Transverse colon (tissue), 4 donors: Measurements from ENCODE around the gene C6orf47. TPM values are rescaled to one million over a fixed set of nuclear protein-coding genes. Genes with fewer than 3 reads are reported as not detected.

ENCODE experiments used
- DNase-seq: peaks from one replicate; pipeline ENCODE4 v3.0.0-alpha.2; 2019
- H3K27ac ChIP-seq, 4 donors: fragments of 200-600 bp; sonication (generic); 2 replicates each; pipeline ENCODE4 v1.5.1; 2016 to 2018; ENCODE audit warnings: inconsistent platforms in 4 of 4
- H3K27me3 ChIP-seq: fragments of 200-600 bp; sonication (generic); 2 replicates; pipeline ENCODE4 v1.5.1; 2017; ENCODE audit warnings: inconsistent platforms
- H3K36me3 ChIP-seq, 4 donors: fragments of 200-600 bp; sonication (generic); 2 replicates each; pipeline ENCODE4 v1.5.1; 2017 to 2019; ENCODE audit warnings: inconsistent platforms in 4 of 4
- H3K4me1 ChIP-seq, 4 donors: fragments of 200-600 bp; sonication (generic); 2 replicates each; pipeline ENCODE4 v1.5.1; 2017 to 2020; ENCODE audit warnings: inconsistent platforms in 4 of 4
- H3K4me3 ChIP-seq, 4 donors: fragments of 200-600 bp; sonication (generic); 1 replicate in 1 of 4; 2 replicates in 3 of 4; pipeline versions ENCODE4 v1.5.1 to v1.6.1; 2017 to 2019; ENCODE audit warnings: inconsistent platforms in 4 of 4
- H3K9me3 ChIP-seq, 2 donors: fragments of 200-600 bp; sonication (generic); 2 replicates each; pipeline ENCODE4 v1.5.1; 2017 to 2019; ENCODE audit warnings: inconsistent platforms in 2 of 2
- EP300 ChIP-seq: sonication (generic); formaldehyde crosslinking; IDR thresholded peaks from one replicate; pipeline ENCODE4 v1.6.1; 2017; ENCODE audit warnings: antibody characterized with exemption, low read depth
- POLR2A ChIP-seq: fragments of 450-650 bp; IDR thresholded peaks from one replicate; pipeline ENCODE4 v1.6.1; 2016; ENCODE audit warnings: antibody characterized with exemption, mild to moderate bottlenecking, moderate library complexity
- POLR2AphosphoS5 ChIP-seq, 3 donors: sonication (generic); formaldehyde crosslinking; IDR thresholded peaks; one replicate each; pipeline ENCODE4 v1.6.1; 2016; ENCODE audit warnings: antibody characterized with exemption in 3 of 3
- WGBS, 2 donors: methylation state at CpG; one replicate each; pipeline ENCODE4 v1.1.5; 2018; ENCODE audit warnings: low coverage in 1 of 2; 5-methylcytosine and 5-hydroxymethylcytosine counted together
- in situ Hi-C, 4 donors: fragments of 200-750 bp; cut with MboI; loops; one replicate each; pipeline versions ENCODE4 v1.15.0 to v1.15.1; 2017; ENCODE audit warnings: low sequenced_read_pairs in 3 of 4, low pct_ligation_motif_present in 1 of 4, low pct_unique_long_range_greater_than_20kb in 1 of 4
- intact Hi-C: fragments of 100-400 bp; cut with DNase I; formaldehyde crosslinking; loops from one replicate; pipeline ENCODE4 v1.15.1; 2023; ENCODE audit warnings: low total_unique reads
- total RNA-seq, 4 donors: library from RNA; depleted of rRNA; stranded (reverse); fragments of >200 nt; gene quantifications; one replicate each; pipeline ENCODE4 v1.1.0, GENCODE V29; 2016
- TF ChIP-seq, protein P1 (sequence below), 5 experiments: fragments of 200-600 bp in 3 of 5; fragments of 450-650 bp in 2 of 5; sonication (generic) in 3 of 5; IDR thresholded peaks; 1 replicate in 2 of 5; 2 replicates in 3 of 5; pipeline ENCODE4 v1.5.1; 2016 to 2017; ENCODE audit warnings: antibody characterized with exemption in 5 of 5, inconsistent platforms in 3 of 5, mild to moderate bottlenecking in 2 of 5, moderate library complexity in 1 of 5

C6orf47 gene
- total RNA-seq, 4 donors from 2014 or later, result 18.7 to 45.7 (median 25.2) TPM

GRCh38 chr6:31621320-31621939 is 39.1 kb downstream of the C6orf47 start:
- in situ Hi-C loops (no loop called here), intact Hi-C loops (no loop called here)
- DNase-seq, result no peak
- Histone ChIP-seq H3K27me3 (no peaks in the 10 kb centered on the region), H3K4me1 (peaks cover 0 to 22% (median 20%) of the 10 kb centered on the region in 4 donors), H3K27ac (peak overlapping the region; percentile 94 to 99 (median 97)), H3K9me3 (no peaks in the 10 kb centered on the region), H3K4me3 (peak overlapping the region; percentile 64 to 99 (median 76)), H3K36me3 (peaks cover 0 to 30% (median 16%) of the 10 kb centered on the region in 4 donors)
- 5 to 6% methylated on average over 9 to 15 of the region's 15 CpGs for WGBS, 2 donors
- TF ChIP-seq POLR2AphosphoS5 (IDR thresholded peaks at IDR 0.05) (no peak), POLR2A (no peak), EP300 (no peak)
- TF ChIP-seq, protein P1, sequence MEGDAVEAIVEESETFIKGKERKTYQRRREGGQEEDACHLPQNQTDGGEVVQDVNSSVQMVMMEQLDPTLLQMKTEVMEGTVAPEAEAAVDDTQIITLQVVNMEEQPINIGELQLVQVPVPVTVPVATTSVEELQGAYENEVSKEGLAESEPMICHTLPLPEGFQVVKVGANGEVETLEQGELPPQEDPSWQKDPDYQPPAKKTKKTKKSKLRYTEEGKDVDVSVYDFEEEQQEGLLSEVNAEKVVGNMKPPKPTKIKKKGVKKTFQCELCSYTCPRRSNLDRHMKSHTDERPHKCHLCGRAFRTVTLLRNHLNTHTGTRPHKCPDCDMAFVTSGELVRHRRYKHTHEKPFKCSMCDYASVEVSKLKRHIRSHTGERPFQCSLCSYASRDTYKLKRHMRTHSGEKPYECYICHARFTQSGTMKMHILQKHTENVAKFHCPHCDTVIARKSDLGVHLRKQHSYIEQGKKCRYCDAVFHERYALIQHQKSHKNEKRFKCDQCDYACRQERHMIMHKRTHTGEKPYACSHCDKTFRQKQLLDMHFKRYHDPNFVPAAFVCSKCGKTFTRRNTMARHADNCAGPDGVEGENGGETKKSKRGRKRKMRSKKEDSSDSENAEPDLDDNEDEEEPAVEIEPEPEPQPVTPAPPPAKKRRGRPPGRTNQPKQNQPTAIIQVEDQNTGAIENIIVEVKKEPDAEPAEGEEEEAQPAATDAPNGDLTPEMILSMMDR (IDR thresholded peaks at IDR 0.05), result no peak

- Histone ChIP-seq H3K9me3 (no peaks in the 10 kb centered on the region), H3K4me1 (peaks cover 0 to 22% (median 20%) of the 10 kb centered on the region in 4 donors), H3K27me3 (no peaks in the 10 kb centered on the region), H3K27ac (peak within 1 kb of the TSS; percentile 94 to 99 (median 97)), H3K36me3 (peaks cover 0 to 23% (median 13%) of the 10 kb centered on the region in 4 donors), H3K4me3 (peak within 1 kb of the TSS; percentile 64 to 99 (median 76))
- DNase-seq, result peak; percentile 96
- TF ChIP-seq POLR2AphosphoS5 (IDR thresholded peaks at IDR 0.05) (peak in 1 of 3 donors; percentile 39), POLR2A (no peak)
- intact Hi-C loops (no loop called here), in situ Hi-C loops (no loop called here)
- 0% methylated on average over 4 to 29 of the region's 67 CpGs for WGBS, 2 donors
These were observed 39.8 kb downstream of the C6orf47 start, which contains the start of gene PRRC2A for GRCh38 chr6:31620586-31621319. Gene PRRC2A (plus strand): TSS chr6:31620715. CDS start chr6:31622790, 2,075 bp downstream.

DNA sequence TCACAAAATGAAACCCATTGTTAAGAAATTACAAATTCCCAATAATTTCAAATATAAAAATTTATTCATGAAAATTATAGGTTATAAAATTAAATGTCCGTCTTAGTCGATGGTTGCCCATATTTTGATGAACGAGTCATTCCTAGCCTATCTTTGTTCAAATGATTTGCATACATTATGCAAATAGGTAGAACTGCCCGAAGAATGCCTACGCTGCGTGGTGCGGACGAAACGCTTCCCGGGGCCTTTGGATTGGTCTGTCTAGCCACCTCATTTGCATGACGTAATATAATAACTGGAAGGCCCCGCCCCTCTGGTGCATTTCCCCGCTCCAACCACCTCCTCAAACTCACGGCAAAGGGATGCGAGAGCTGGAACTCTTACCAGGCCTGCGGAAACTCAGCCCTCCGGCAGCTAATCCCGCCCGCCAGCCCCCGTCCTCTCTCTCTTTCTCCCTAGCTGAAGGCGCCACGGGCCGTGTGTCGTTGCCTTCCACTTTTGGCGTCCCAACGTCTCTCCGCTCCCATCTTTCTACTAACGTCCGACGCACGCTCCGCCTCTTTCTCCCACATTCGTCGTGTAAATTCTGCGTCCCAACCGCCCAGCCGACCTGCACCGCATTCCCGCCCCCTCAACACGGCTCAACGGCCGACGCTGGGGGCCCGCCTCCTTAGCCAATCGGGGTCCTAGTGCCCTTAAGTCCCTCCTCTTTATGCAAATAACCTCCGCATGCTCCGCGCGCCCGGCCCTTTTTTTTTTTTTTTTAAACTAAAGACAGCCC is 40.6 kb downstream of the C6orf47 start:
- H3K27ac ChIP-seq, result peak overlapping the region; percentile 94 to 99 (median 97)
- peaks cover 0 to 16% (median 8%) of the 10 kb centered on the region in 4 donors for H3K36me3 ChIP-seq
- peak; percentile 98 for DNase-seq
- WGBS, 2 donors, result 0 to 1% methylated on average over 22 to 50 of the region's 50 CpGs
- no peaks in the 10 kb centered on the region for H3K9me3 ChIP-seq
- peak; percentile 84 to 89 (median 86) for TF ChIP-seq POLR2AphosphoS5 (IDR thresholded peaks at IDR 0.05)
- peak; percentile 96 for TF ChIP-seq POLR2A
- TF ChIP-seq, protein P1 (IDR thresholded peaks at IDR 0.05), result peak in 1 of 5 experiments; percentile 27
- TF ChIP-seq EP300, result no peak
- peaks cover 0 to 27% (median 20%) of the 10 kb centered on the region in 4 donors for H3K4me1 ChIP-seq
- in situ Hi-C loops, result no loop called here
- H3K27me3 ChIP-seq, result no peaks in the 10 kb centered on the region
- H3K4me3 ChIP-seq, result peak overlapping the region; percentile 46 to 99 (median 76)
- intact Hi-C loops, result no loop called here

DNA sequence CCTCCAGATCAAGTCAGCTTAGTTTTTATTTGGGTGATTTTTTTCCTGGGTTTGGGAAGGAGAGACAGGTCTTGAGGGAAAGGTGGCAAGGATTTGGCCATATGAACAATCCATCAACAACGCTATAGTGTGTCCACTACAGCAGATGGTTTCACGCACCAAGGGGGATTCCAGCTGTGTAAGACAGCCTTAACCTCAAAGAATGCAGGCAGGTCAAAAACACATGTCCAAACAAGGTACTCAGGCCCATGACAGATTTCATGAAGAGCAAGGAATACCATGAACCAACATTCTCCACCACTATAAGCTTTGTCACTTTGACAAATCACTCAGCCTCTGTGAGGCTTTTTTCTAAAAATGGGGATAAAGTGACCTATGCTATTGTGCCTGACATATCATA is 43.6 kb downstream of the C6orf47 start:
- WGBS, 2 donors, result 67 to 85% methylated on average over 1 to 2 of the region's 2 CpGs
- DNase-seq, result no peak
- intact Hi-C loops (no loop called here), in situ Hi-C loops (no loop called here)
- Histone ChIP-seq H3K9me3 (no peaks in the 10 kb centered on the region), H3K36me3 (no peaks in the 10 kb centered on the region), H3K4me3 (no peak overlapping the region), H3K27me3 (no peaks in the 10 kb centered on the region), H3K27ac (no peak overlapping the region), H3K4me1 (peaks cover 0 to 32% (median 15%) of the 10 kb centered on the region in 4 donors)
- TF ChIP-seq EP300, result no peak
- TF ChIP-seq, protein P1 (IDR thresholded peaks at IDR 0.05), result no peak
- TF ChIP-seq POLR2A, result no peak
- no peak for TF ChIP-seq POLR2AphosphoS5 (IDR thresholded peaks at IDR 0.05)
